PFSK-1 (cell line): ENCODE measurements around the gene PARVB.

Source experiments
- FOXP2 ChIP-seq: optimal IDR thresholded peaks from 2 replicates; pipeline ENCODE3; 2011; ENCODE audit warnings: borderline replicate concordance, control low read depth, inconsistent platforms; ENCODE audit not compliant: insufficient read depth; ENCODE audit errors: extremely low read length, extremely low read depth
- POLR2AphosphoS5 ChIP-seq: IDR thresholded peaks from 2 replicates; pipeline ENCODE4 v1.6.1; 2012; ENCODE audit warnings: low read depth, mild to moderate bottlenecking, control low read depth, low read length, moderate library complexity
- SIN3A ChIP-seq: IDR thresholded peaks from 2 replicates; pipeline ENCODE4 v1.6.1; 2012; ENCODE audit warnings: mild to moderate bottlenecking, low read length, moderate library complexity, borderline replicate concordance; ENCODE audit not compliant: insufficient read depth
- TAF1 ChIP-seq: IDR thresholded peaks from 2 replicates; pipeline ENCODE4 v1.6.1; 2012; ENCODE audit warnings: low read length, control low read depth, borderline replicate concordance; ENCODE audit not compliant: insufficient read depth
- TF ChIP-seq, protein P1 (sequence below), 2 experiments: IDR thresholded peaks; 2 replicates each; pipeline versions ENCODE4 v1.6.1 to v1.8.0; 2011 to 2012; ENCODE audit warnings: low read depth in 2 of 2, low read length in 2 of 2, control low read depth in 1 of 2, inconsistent platforms in 1 of 2, mild to moderate bottlenecking in 1 of 2, moderate library complexity in 1 of 2; ENCODE audit not compliant: insufficient read depth in 1 of 2

The PARVB gene

DNA sequence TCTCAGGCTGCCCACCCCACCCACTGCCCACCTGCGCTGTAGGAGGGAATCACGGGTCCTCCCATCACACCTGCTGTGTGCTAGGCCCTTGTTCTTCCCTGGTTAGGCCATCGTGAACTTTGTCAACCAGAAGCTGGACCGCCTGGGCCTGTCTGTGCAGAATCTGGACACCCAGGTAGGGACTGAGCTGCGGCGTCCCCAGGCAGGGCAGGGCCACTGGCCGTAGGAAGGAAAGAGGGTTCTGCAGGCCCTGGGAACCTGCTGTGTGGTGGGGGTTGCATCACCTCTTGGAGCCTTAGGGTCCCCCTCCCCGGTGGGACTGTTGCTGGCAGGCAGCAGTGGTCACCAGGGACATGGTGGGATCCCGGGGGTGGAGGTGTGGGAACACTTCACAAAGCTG lies 172.1 kb downstream of the PARVB start:
- TF ChIP-seq TAF1 (no peak), FOXP2 (no peak), SIN3A (no peak), POLR2AphosphoS5 (no peak)
- TF ChIP-seq, protein P1, sequence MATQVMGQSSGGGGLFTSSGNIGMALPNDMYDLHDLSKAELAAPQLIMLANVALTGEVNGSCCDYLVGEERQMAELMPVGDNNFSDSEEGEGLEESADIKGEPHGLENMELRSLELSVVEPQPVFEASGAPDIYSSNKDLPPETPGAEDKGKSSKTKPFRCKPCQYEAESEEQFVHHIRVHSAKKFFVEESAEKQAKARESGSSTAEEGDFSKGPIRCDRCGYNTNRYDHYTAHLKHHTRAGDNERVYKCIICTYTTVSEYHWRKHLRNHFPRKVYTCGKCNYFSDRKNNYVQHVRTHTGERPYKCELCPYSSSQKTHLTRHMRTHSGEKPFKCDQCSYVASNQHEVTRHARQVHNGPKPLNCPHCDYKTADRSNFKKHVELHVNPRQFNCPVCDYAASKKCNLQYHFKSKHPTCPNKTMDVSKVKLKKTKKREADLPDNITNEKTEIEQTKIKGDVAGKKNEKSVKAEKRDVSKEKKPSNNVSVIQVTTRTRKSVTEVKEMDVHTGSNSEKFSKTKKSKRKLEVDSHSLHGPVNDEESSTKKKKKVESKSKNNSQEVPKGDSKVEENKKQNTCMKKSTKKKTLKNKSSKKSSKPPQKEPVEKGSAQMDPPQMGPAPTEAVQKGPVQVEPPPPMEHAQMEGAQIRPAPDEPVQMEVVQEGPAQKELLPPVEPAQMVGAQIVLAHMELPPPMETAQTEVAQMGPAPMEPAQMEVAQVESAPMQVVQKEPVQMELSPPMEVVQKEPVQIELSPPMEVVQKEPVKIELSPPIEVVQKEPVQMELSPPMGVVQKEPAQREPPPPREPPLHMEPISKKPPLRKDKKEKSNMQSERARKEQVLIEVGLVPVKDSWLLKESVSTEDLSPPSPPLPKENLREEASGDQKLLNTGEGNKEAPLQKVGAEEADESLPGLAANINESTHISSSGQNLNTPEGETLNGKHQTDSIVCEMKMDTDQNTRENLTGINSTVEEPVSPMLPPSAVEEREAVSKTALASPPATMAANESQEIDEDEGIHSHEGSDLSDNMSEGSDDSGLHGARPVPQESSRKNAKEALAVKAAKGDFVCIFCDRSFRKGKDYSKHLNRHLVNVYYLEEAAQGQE (IDR thresholded peaks at IDR 0.05; ENCODE audit: insufficient read depth in 1 of 2, low read depth in 2 of 2, low read length in 2 of 2) = no peak

GRCh38 chr22:44196731-44197131 lies 172.6 kb downstream of the PARVB start:
- TF ChIP-seq TAF1 (no peak), POLR2AphosphoS5 (no peak), FOXP2 (no peak), SIN3A (no peak)
- TF ChIP-seq, protein P1 (IDR thresholded peaks at IDR 0.05; ENCODE audit: insufficient read depth in 1 of 2, low read depth in 2 of 2, low read length in 2 of 2) = no peak

DNA sequence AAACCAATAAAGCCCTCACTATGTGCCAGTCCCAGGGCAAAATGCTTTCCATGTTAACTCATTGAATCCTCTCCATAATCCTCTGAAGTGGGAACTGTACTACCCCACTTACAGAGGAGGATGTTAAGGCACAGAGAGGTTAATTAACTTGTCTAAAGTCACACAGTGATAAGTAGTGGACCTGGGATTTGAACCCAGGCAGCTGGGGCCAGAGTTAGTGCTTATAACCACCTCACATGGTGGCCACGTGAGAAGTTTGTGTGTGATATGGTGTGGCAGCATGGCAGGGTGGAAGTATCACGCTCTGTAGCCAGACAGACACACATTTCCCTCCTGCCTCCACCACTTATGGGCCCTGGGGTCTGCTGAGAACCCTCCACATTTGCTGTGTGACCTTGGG lies 173.2 kb downstream of the PARVB start:
- TF ChIP-seq SIN3A = no peak
- TF ChIP-seq FOXP2 = no peak
- TF ChIP-seq, protein P1 (IDR thresholded peaks at IDR 0.05; ENCODE audit: insufficient read depth in 1 of 2, low read depth in 2 of 2, low read length in 2 of 2) = no peak
- no peak for TF ChIP-seq POLR2AphosphoS5
- no peak for TF ChIP-seq TAF1

DNA sequence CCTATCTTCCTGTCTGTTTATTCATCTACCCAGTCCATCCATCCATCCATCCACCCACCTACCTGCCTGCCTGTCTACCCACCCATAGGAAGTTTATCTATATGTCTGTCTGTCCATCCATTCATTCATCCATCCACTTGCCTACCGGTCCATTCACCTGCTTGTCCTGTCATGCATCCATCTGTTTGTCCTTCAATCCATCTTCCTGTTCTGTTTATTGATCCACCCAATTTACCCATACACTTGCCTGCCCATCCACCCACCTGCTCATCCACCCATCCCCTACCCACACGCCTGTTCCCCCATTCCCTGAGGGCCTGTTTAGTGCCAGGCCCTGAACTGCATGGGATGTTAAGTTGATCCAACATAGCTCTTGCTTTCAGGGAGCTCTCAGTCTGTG lies 175.1 kb downstream of the PARVB start:
- TF ChIP-seq FOXP2 (no peak), TAF1 (no peak), SIN3A (no peak), POLR2AphosphoS5 (no peak)
- TF ChIP-seq, protein P1 (IDR thresholded peaks at IDR 0.05; ENCODE audit: insufficient read depth in 1 of 2, low read depth in 2 of 2, low read length in 2 of 2) = no peak

GRCh38 chr22:44199866-44200265 lies 175.8 kb downstream of the PARVB start:
- TF ChIP-seq POLR2AphosphoS5 = no peak
- no peak for TF ChIP-seq TAF1
- TF ChIP-seq, protein P1 (IDR thresholded peaks at IDR 0.05; ENCODE audit: insufficient read depth in 1 of 2, low read depth in 2 of 2, low read length in 2 of 2) = no peak
- no peak for TF ChIP-seq FOXP2
- no peak for TF ChIP-seq SIN3A
